Peyer's patch (tissue), 4 donors: Measurements from ENCODE around the gene TTC34.
"Not testable (repeated sequence)": the region's sequence is repeated elsewhere in the genome, so short reads cannot be mapped to it uniquely, and the experiment has no call there.

ENCODE experiments used
- POLR2A ChIP-seq, 2 donors: fragments of 450-650 bp; IDR thresholded peaks; one replicate each; pipeline ENCODE4 v1.5.1; 2017; ENCODE audit warnings: antibody characterized with exemption in 2 of 2, mild to moderate bottlenecking in 2 of 2, moderate library complexity in 2 of 2
- TF ChIP-seq, protein P1 (sequence below), 6 experiments: fragments of 450-650 bp in 4 of 6; fragments of 200-600 bp in 2 of 6; sonication (generic) in 1 of 6; IDR thresholded peaks; one replicate each; pipeline ENCODE4 v1.5.1; 2017 to 2019; ENCODE audit warnings: antibody characterized with exemption in 6 of 6, mild to moderate bottlenecking in 3 of 6, moderate library complexity in 1 of 6

DNA sequence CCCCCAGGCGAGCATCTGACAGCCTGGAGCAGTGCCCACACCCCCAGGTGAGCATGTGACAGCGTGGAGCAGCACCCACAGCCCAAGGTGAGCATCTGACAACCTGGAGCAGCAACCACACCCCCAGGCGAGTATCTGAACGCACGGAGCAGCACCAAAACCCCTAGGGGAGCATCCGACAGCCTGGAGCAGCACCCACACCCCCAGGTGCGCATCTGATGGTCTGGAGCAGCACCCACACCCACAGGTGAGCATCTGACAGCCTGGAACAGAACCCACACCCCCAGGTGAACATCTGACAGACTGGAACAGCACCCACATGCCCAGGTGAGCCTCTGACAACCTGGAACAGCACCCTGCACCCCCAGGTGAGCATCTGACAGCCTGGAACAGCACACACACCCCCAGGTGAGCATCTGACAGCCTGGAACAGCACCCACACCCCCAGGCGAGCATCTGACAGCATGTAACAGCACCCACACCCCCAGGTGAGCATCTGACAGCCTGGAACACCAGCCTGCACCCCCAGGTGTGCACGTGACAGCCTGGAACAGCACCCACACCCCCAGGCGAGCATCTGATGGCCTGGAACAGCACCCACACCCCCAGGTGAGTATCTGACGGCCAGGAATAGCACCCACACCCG lies 148.4 kb downstream of the TTC34 start:
- TF ChIP-seq, protein P1, sequence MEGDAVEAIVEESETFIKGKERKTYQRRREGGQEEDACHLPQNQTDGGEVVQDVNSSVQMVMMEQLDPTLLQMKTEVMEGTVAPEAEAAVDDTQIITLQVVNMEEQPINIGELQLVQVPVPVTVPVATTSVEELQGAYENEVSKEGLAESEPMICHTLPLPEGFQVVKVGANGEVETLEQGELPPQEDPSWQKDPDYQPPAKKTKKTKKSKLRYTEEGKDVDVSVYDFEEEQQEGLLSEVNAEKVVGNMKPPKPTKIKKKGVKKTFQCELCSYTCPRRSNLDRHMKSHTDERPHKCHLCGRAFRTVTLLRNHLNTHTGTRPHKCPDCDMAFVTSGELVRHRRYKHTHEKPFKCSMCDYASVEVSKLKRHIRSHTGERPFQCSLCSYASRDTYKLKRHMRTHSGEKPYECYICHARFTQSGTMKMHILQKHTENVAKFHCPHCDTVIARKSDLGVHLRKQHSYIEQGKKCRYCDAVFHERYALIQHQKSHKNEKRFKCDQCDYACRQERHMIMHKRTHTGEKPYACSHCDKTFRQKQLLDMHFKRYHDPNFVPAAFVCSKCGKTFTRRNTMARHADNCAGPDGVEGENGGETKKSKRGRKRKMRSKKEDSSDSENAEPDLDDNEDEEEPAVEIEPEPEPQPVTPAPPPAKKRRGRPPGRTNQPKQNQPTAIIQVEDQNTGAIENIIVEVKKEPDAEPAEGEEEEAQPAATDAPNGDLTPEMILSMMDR (IDR thresholded peaks at IDR 0.05): not testable (repeated sequence)
- TF ChIP-seq POLR2A (IDR thresholded peaks at IDR 0.05): not testable (repeated sequence)
